ENCODE measurements around the gene NOLC1.

NOLC1 gene

GRCh38 chr10:102122450-102122849 lies 29.7 kb upstream of the NOLC1 start:
- no peak for DNase-seq

- no peak for DNase-seq
Observed at GRCh38 chr10:102123223-102123622, 29.0 kb upstream of the NOLC1 start.

- DNase-seq: no peak
Observed at GRCh38 chr10:102131286-102132170, 20.7 kb upstream of the NOLC1 start.

- DNase-seq: no peak
Observed at GRCh38 chr10:102132193-102132562, 20.0 kb upstream of the NOLC1 start.

- peak; percentile 98 for DNase-seq
Observed at GRCh38 chr10:102132563-102133372, 19.4 kb upstream of the NOLC1 start, which contains the start of gene PPRC1. Gene PPRC1 (plus strand): TSS chr10:102133040. CDS start chr10:102133069, 29 bp downstream.

GRCh38 chr10:102133373-102134195 lies 18.6 kb upstream of the NOLC1 start:
- DNase-seq: peak; percentile 28

GRCh38 chr10:102134416-102134815 lies 17.8 kb upstream of the NOLC1 start:
- DNase-seq: no peak

- DNase-seq: no peak
Observed at GRCh38 chr10:102135956-102136526, 16.1 kb upstream of the NOLC1 start.

GRCh38 chr10:102139281-102140110 lies 12.7 kb upstream of the NOLC1 start:
- no peak for DNase-seq

- DNase-seq: no peak
Observed at GRCh38 chr10:102140218-102140617, 12.0 kb upstream of the NOLC1 start.

- no peak for DNase-seq
Observed at GRCh38 chr10:102140913-102141540, 11.2 kb upstream of the NOLC1 start.

GRCh38 chr10:102141583-102142107 lies 10.5 kb upstream of the NOLC1 start:
- no peak for DNase-seq

GRCh38 chr10:102146971-102147428 lies 5.2 kb upstream of the NOLC1 start:
- DNase-seq: no peak

- DNase-seq: no peak
Observed at GRCh38 chr10:102147561-102147960, 4.6 kb upstream of the NOLC1 start.

- no peak for DNase-seq
Observed at GRCh38 chr10:102148275-102148674, 3.9 kb upstream of the NOLC1 start.

- DNase-seq: no peak
Observed at GRCh38 chr10:102150970-102151773, 1.0 kb upstream of the NOLC1 start.

GRCh38 chr10:102152545-102152890 lies 329 bp downstream of the NOLC1 start:
- no peak for DNase-seq

GRCh38 chr10:102153093-102153620 lies 968 bp downstream of the NOLC1 start:
- DNase-seq: no peak

- DNase-seq: no peak
Observed at GRCh38 chr10:102154466-102155116, 2.4 kb downstream of the NOLC1 start.

All from GF-D8 (cell line).